Endodermal cell (in vitro differentiated cells): ENCODE data around the gene AKAP11. TPM values are rescaled to one million over a fixed set of nuclear protein-coding genes. Genes with fewer than 3 reads are reported as not detected.

Source experiments
- DNase-seq: peaks from one replicate; pipeline ENCODE4 v3.0.0-alpha.2; 2017
- H3K27ac ChIP-seq: 2 replicates; pipeline ENCODE4 v1.5.1; 2013; ENCODE audit warnings: mild to moderate bottlenecking, low read depth, low read length, moderate library complexity
- H3K27me3 ChIP-seq: 2 replicates; pipeline ENCODE4 v1.6.1; 2013; ENCODE audit warnings: mild to moderate bottlenecking, low read length, moderate library complexity; ENCODE audit not compliant: insufficient read depth, control insufficient read depth, poor library complexity, severe bottlenecking
- H3K36me3 ChIP-seq: 2 replicates; pipeline ENCODE4 v1.7.0; 2013; ENCODE audit warnings: mild to moderate bottlenecking, low read length, moderate library complexity; ENCODE audit not compliant: control insufficient read depth, insufficient read depth
- H3K4me1 ChIP-seq: one replicate; pipeline ENCODE4 v1.7.0; 2013; ENCODE audit warnings: low read length; ENCODE audit not compliant: control insufficient read depth, insufficient read depth
- H3K4me3 ChIP-seq: 2 replicates; pipeline ENCODE4 v1.5.1; 2013; ENCODE audit warnings: mild to moderate bottlenecking, low read length, moderate library complexity
- H3K9ac ChIP-seq: 2 replicates; pipeline ENCODE4 v1.6.1; 2013; ENCODE audit warnings: mild to moderate bottlenecking, low read length, moderate library complexity; ENCODE audit not compliant: poor library complexity, severe bottlenecking; ENCODE audit errors: extremely low read depth
- H3K9me3 ChIP-seq: 2 replicates; pipeline ENCODE4 v1.6.1; 2013; ENCODE audit warnings: mild to moderate bottlenecking, low read length, moderate library complexity; ENCODE audit not compliant: control insufficient read depth
- H3K27ac Mint-ChIP-seq: 2 replicates; pipeline ENCODE4 v1.8.0; 2020; ENCODE audit warnings: mixed read lengths
- H3K27me3 Mint-ChIP-seq: 2 replicates; pipeline ENCODE4 v1.8.0; 2021; ENCODE audit warnings: mild to moderate bottlenecking, mixed read lengths; ENCODE audit not compliant: insufficient read depth
- H3K36me3 Mint-ChIP-seq: 2 replicates; pipeline ENCODE4 v1.8.0; 2020; ENCODE audit warnings: low read depth, mixed read lengths
- H3K4me1 Mint-ChIP-seq: 2 replicates; pipeline ENCODE4 v1.8.0; 2020; ENCODE audit warnings: mixed read lengths
- H3K4me3 Mint-ChIP-seq: 2 replicates; pipeline ENCODE4 v1.8.0; 2020; ENCODE audit warnings: mild to moderate bottlenecking, moderate library complexity, mixed read lengths
- H3K9me3 Mint-ChIP-seq: 2 replicates; pipeline ENCODE4 v1.8.0; 2020; ENCODE audit warnings: mild to moderate bottlenecking, mixed read lengths
- CTCF ChIP-seq: fragments of 200-600 bp; sonication (generic); conservative IDR thresholded peaks from 2 replicates; pipeline ENCODE4 v1.5.0; 2021; ENCODE audit warnings: antibody characterized with exemption, mild to moderate bottlenecking
- total RNA-seq, 2 donors: library from RNA; stranded (reverse); fragmentation: NEBNext Ultra II Directional in 1 of 2; extraction: Animal tissue kit (Norgen Biotek cat#: 25700) in 1 of 2; gene quantifications; 2 replicates in 1 of 2; 3 replicates in 1 of 2; pipeline ENCODE4 v1.2.1, GENCODE V29; 2021

AKAP11 gene
- total RNA-seq, 2 donors from 2014 or later = 16.9 to 17.6 TPM

GRCh38 chr13:42327725-42328124 lies 55.8 kb downstream of the AKAP11 start:
- H3K4me3 ChIP-seq = no peak overlapping the region
- H3K36me3 ChIP-seq = no peaks in the 10 kb centered on the region
- Mint-ChIP-seq H3K36me3 (no peaks in the 10 kb centered on the region), H3K4me3 (no peak overlapping the region), H3K4me1 (peaks cover 32% of the 10 kb centered on the region), H3K27ac (no peak overlapping the region), H3K9me3 (no peaks in the 10 kb centered on the region), H3K27me3 (no peaks in the 10 kb centered on the region)
- peak; percentile 49 for TF ChIP-seq CTCF
- no peak overlapping the region for H3K9ac ChIP-seq
- no peak for DNase-seq
- H3K9me3 ChIP-seq = no peaks in the 10 kb centered on the region
- no peak overlapping the region for H3K27ac ChIP-seq
- no peaks in the 10 kb centered on the region for H3K27me3 ChIP-seq
- H3K4me1 ChIP-seq = peaks cover 14% of the 10 kb centered on the region

DNA sequence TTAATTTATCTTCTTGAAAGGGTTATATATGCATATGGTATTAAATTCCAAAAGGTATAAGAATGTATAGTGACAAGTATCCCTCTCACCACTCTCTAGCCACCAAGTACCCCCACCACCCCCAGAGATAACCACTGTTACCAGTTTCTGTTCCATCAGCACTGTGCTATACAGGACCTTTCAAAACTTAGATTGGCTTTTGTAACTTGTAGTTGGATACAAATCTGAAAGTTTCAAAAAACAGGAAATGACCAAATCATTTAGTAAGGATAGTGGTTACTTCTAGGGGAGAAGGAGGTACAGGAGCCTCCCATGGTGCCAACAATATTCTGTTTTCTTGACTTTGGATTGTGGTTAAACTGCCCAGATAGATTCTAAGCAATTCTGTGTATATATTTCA lies 56.7 kb downstream of the AKAP11 start:
- peaks cover 32% of the 10 kb centered on the region for H3K4me1 Mint-ChIP-seq
- no peak overlapping the region for H3K4me3 Mint-ChIP-seq
- Histone ChIP-seq H3K4me1 (peaks cover 14% of the 10 kb centered on the region), H3K9me3 (no peaks in the 10 kb centered on the region), H3K27ac (no peak overlapping the region), H3K9ac (no peak overlapping the region), H3K36me3 (no peaks in the 10 kb centered on the region), H3K27me3 (no peaks in the 10 kb centered on the region), H3K4me3 (no peak overlapping the region)
- TF ChIP-seq CTCF = no peak
- H3K27ac Mint-ChIP-seq = no peak overlapping the region
- no peak for DNase-seq
- H3K36me3 Mint-ChIP-seq = no peaks in the 10 kb centered on the region
- H3K9me3 Mint-ChIP-seq = no peaks in the 10 kb centered on the region
- H3K27me3 Mint-ChIP-seq = no peaks in the 10 kb centered on the region

- Histone ChIP-seq H3K4me3 (no peak overlapping the region), H3K9me3 (no peaks in the 10 kb centered on the region), H3K9ac (no peak overlapping the region), H3K27ac (no peak overlapping the region), H3K36me3 (no peaks in the 10 kb centered on the region), H3K27me3 (no peaks in the 10 kb centered on the region), H3K4me1 (peaks cover 14% of the 10 kb centered on the region)
- no peaks in the 10 kb centered on the region for H3K36me3 Mint-ChIP-seq
- H3K27ac Mint-ChIP-seq = no peak overlapping the region
- H3K9me3 Mint-ChIP-seq = no peaks in the 10 kb centered on the region
- peaks cover 29% of the 10 kb centered on the region for H3K4me1 Mint-ChIP-seq
- TF ChIP-seq CTCF = no peak
- H3K27me3 Mint-ChIP-seq = no peaks in the 10 kb centered on the region
- no peak overlapping the region for H3K4me3 Mint-ChIP-seq
- no peak for DNase-seq
Measured at GRCh38 chr13:42329239-42329638, 57.3 kb downstream of the AKAP11 start.
